Trophoblast cell (in vitro differentiated cells and primary cell): Measurements from ENCODE around the gene BTNL8.
"Not testable (repeated sequence)": the region's sequence is repeated elsewhere in the genome, so short reads cannot be mapped to it uniquely, and the experiment has no call there.

Experiments
- DNase-seq, 2 donors: peaks; one replicate each; pipeline ENCODE4 v3.0.0-alpha.2; 2016
- H2AFZ ChIP-seq: 2 replicates; pipeline ENCODE4 v1.6.1; 2013; ENCODE audit warnings: low read length, moderate library complexity, mild to moderate bottlenecking; ENCODE audit not compliant: insufficient read depth, poor library complexity
- H2AK5ac ChIP-seq: 2 replicates; pipeline ENCODE4 v1.6.1; 2013; ENCODE audit warnings: mild to moderate bottlenecking, low read length
- H2BK120ac ChIP-seq: 2 replicates; pipeline ENCODE4 v1.6.1; 2013; ENCODE audit warnings: low read length, mild to moderate bottlenecking, moderate library complexity; ENCODE audit not compliant: insufficient read depth, poor library complexity
- H2BK12ac ChIP-seq: 2 replicates; pipeline ENCODE4 v1.6.1; 2013; ENCODE audit warnings: mild to moderate bottlenecking, low read length, moderate library complexity
- H2BK5ac ChIP-seq: 2 replicates; pipeline ENCODE4 v1.6.1; 2013; ENCODE audit warnings: low read length, low read depth, moderate library complexity, mild to moderate bottlenecking; ENCODE audit not compliant: poor library complexity
- H3K14ac ChIP-seq: 2 replicates; pipeline ENCODE4 v1.6.1; 2013; ENCODE audit warnings: mild to moderate bottlenecking, low read length
- H3K18ac ChIP-seq: 2 replicates; pipeline ENCODE4 v1.6.1; 2013; ENCODE audit warnings: mild to moderate bottlenecking, low read length
- H3K23ac ChIP-seq: 2 replicates; pipeline ENCODE4 v1.6.1; 2013; ENCODE audit warnings: low read length
- H3K27ac ChIP-seq: 2 replicates; pipeline ENCODE4 v1.5.1; 2013; ENCODE audit warnings: low read depth, mild to moderate bottlenecking, inconsistent platforms, low read length, moderate library complexity
- H3K27me3 ChIP-seq: 2 replicates; pipeline ENCODE4 v1.6.1; 2013; ENCODE audit warnings: inconsistent platforms, mild to moderate bottlenecking, low read length, moderate library complexity; ENCODE audit not compliant: insufficient read depth
- H3K36me3 ChIP-seq, 2 experiments: 1 replicate in 1 of 2; 2 replicates in 1 of 2; pipeline ENCODE4 v1.6.1; 2013; ENCODE audit warnings: low read length in 2 of 2, mild to moderate bottlenecking in 2 of 2, moderate library complexity in 1 of 2; ENCODE audit not compliant: insufficient read depth in 2 of 2, control insufficient read depth in 1 of 2
- H3K4ac ChIP-seq: 2 replicates; pipeline ENCODE4 v1.6.1; 2013; ENCODE audit warnings: low read depth, mild to moderate bottlenecking, low read length, moderate library complexity
- H3K4me1 ChIP-seq, 2 experiments: 1 replicate in 1 of 2; 2 replicates in 1 of 2; pipeline ENCODE4 v1.6.1; 2013; ENCODE audit warnings: low read length in 2 of 2, mild to moderate bottlenecking in 2 of 2, moderate library complexity in 1 of 2; ENCODE audit not compliant: insufficient read depth in 2 of 2, control insufficient read depth in 1 of 2
- H3K4me2 ChIP-seq: 2 replicates; pipeline ENCODE4 v1.6.1; 2013; ENCODE audit warnings: inconsistent platforms, mild to moderate bottlenecking, low read length, moderate library complexity
- H3K4me3 ChIP-seq: 2 replicates; pipeline ENCODE4 v1.5.1; 2013; ENCODE audit warnings: mild to moderate bottlenecking, low read depth, low read length, inconsistent platforms
- H3K79me1 ChIP-seq: one replicate; pipeline ENCODE4 v1.6.1; 2013; ENCODE audit warnings: low read length
- H3K79me2 ChIP-seq: 2 replicates; pipeline ENCODE4 v1.6.1; 2013; ENCODE audit warnings: low read length, mild to moderate bottlenecking; ENCODE audit not compliant: control insufficient read depth, insufficient read depth, poor library complexity
- H3K9ac ChIP-seq: 2 replicates; pipeline ENCODE4 v1.6.1; 2013; ENCODE audit warnings: mild to moderate bottlenecking, low read length
- H3K9me3 ChIP-seq: 2 replicates; pipeline ENCODE4 v1.6.1; 2013; ENCODE audit warnings: low read depth, mild to moderate bottlenecking, control low read depth, inconsistent platforms, low read length; ENCODE audit not compliant: insufficient read depth
- H4K12ac ChIP-seq: 2 replicates; pipeline ENCODE4 v1.6.1; 2013; ENCODE audit warnings: low read depth, mild to moderate bottlenecking, low read length, moderate library complexity
- H4K8ac ChIP-seq: 2 replicates; pipeline ENCODE4 v1.6.1; 2013; ENCODE audit warnings: low read depth, mild to moderate bottlenecking, low read length, moderate library complexity
- H4K91ac ChIP-seq: one replicate; pipeline ENCODE4 v1.6.1; 2013; ENCODE audit warnings: low read depth, mild to moderate bottlenecking, low read length, moderate library complexity
- WGBS: extraction: QIAGEN DNeasy Blood & Tissue Kit; methylation state at CpG from one replicate; pipeline ENCODE4 v1.1.7; 2013; ENCODE audit warnings: missing lambda C conversion rate; ENCODE audit not compliant: insufficient read length, insufficient coverage; ENCODE audit errors: extremely low coverage; 5-methylcytosine and 5-hydroxymethylcytosine counted together

BTNL8 gene

DNA sequence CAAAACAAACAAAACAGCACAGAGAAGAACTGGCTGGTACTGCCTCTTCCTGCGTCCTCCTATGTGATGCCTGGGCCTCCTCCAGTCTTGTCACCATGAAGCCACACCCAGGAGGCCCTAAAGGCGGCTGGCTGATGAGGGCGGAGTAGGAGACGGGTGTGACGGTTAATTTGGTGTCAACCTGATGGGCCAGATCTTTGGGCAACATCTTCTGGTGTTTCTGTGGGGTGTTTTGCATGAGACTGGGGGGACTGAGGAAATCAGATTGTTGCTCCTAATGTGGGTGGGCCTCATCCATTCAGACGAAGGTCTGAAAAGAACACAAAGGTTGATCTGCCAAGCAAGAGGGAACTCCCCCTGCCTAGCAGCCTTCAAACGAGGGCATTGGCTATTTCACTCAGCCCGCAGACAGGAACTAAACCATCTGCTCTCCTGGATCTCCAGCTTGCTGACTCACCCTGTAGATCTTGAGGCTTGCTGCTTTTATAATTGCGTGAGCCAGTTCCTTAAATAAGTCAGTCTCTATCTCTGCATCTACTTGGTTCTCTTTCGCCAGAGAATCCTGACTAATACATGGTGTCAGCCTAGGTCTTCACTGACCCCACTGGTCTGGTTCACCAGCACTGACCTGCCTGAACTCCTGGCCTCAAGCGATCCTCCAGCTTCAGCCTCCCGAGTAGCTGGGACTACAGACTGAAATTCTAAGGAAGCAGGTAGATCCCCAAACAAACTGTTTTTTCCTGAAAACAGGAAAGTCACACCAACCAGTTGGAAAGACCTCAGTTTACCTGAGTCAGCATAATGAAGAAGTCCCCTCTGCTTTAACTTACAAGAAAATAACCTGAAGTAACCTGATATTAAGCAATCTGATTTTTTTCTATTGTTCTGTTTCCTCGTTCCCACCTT is 25.1 kb upstream of the BTNL8 start:
- Histone ChIP-seq H3K4me3 (no peak overlapping the region), H2AK5ac (no peak overlapping the region), H2BK5ac (no peak overlapping the region), H3K9me3 (peaks cover 2% of the 10 kb centered on the region), H4K91ac (no peak overlapping the region), H3K36me3 (no peaks in the 10 kb centered on the region), H3K4me1 (peaks cover 0 to 2% of the 10 kb centered on the region in 2 experiments), H3K23ac (no peak overlapping the region), H3K4ac (no peak overlapping the region), H4K12ac (no peak overlapping the region), H3K9ac (no peak overlapping the region), H2BK120ac (no peak overlapping the region), H4K8ac (no peak overlapping the region), H3K4me2 (no peak overlapping the region), H3K27ac (no peak overlapping the region), H2AFZ (no peak overlapping the region), H3K79me1 (no peaks in the 10 kb centered on the region), H3K27me3 (no peaks in the 10 kb centered on the region), H3K79me2 (no peaks in the 10 kb centered on the region), H3K14ac (no peak overlapping the region), H2BK12ac (no peak overlapping the region), H3K18ac (no peak overlapping the region)
- peak; percentile 95 to 96 for DNase-seq
- WGBS, result no CpG with 5 or more reads among the region's 13 CpGs

DNA sequence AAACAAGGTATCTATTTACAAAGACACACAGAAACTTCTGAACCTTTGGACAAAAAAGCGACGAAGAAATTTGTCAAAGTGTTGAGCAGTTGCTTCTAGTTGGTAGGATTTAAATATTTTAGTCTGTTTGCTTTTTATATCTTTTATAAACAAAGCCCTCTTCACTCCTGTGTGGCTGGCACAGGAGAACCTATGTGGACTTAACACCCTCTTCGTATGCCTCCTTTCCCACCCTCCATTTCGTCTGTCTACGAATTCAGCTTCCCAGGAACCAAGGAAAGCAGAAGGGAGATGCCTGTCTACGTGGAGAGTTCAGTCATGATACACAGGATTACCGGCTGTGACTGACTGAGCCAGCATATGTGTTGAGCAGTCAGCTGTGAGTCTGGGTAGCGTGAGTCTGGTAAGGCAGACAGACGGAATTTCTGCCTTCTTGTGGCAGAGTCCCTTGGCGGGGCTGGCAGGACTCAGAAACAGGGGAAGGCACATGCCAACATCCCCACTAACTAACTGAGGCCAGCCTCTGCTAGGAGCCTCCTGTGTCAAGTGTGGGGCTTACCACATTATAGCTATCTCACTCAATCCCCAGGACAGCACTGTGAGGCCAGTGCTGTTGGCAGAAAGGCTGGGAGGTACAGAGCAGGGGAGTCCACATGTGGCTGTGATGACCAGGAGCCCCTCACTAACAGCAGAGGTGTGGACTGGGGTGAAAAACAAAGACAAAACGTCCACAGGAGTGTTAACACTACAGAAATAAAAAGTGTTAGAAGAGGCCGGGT is 24.0 kb upstream of the BTNL8 start:
- H3K9ac ChIP-seq, result no peak overlapping the region
- H3K9me3 ChIP-seq, result peaks cover 2% of the 10 kb centered on the region
- no peaks in the 10 kb centered on the region for H3K27me3 ChIP-seq
- H4K91ac ChIP-seq, result no peak overlapping the region
- no peak overlapping the region for H2BK12ac ChIP-seq
- no peaks in the 10 kb centered on the region for H3K36me3 ChIP-seq
- H4K12ac ChIP-seq, result no peak overlapping the region
- H2BK5ac ChIP-seq, result no peak overlapping the region
- no peak overlapping the region for H3K4me3 ChIP-seq
- no peak overlapping the region for H3K4me2 ChIP-seq
- H3K79me1 ChIP-seq, result no peaks in the 10 kb centered on the region
- H3K27ac ChIP-seq, result no peak overlapping the region
- H3K14ac ChIP-seq, result no peak overlapping the region
- H2BK120ac ChIP-seq, result no peak overlapping the region
- H2AK5ac ChIP-seq, result no peak overlapping the region
- H3K23ac ChIP-seq, result no peak overlapping the region
- H3K4me1 ChIP-seq, result peaks cover 0 to 2% of the 10 kb centered on the region in 2 experiments
- H2AFZ ChIP-seq, result no peak overlapping the region
- H3K4ac ChIP-seq, result no peak overlapping the region
- no peak overlapping the region for H4K8ac ChIP-seq
- no peaks in the 10 kb centered on the region for H3K79me2 ChIP-seq
- no peak overlapping the region for H3K18ac ChIP-seq
- no peak for DNase-seq
- WGBS, result no CpG with 5 or more reads among the region's 12 CpGs

DNA sequence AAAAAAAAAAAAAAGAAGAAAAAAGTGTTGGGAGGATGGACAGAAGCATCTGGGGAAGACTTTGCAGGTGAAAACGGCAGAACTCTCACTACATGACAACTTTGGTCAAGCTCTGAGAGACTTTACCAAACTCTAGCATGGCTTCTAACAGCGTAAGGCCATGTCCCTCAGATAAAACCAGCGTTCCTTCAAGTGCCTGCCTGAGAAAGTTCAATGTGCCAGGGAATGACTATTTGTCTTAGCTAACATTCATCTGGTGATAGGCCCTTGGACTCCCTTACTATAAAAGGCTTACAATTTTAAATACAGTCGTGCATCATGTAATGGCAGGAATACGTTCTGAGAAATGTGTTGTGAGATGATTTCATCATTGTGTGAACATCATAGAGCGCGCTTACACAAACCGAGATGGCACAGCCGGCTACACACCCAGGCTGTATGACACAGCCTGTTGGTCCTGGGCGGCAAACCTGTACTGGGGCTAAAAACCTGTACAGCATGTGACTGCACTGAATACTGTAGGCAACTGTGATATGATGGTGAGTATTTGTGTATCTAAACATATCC is 23.0 kb upstream of the BTNL8 start:
- no CpG with 5 or more reads among the region's 10 CpGs for WGBS
- H3K4me2 ChIP-seq, result no peak overlapping the region
- no peak overlapping the region for H3K18ac ChIP-seq
- no peak overlapping the region for H3K9ac ChIP-seq
- no peak overlapping the region for H4K12ac ChIP-seq
- no peak for DNase-seq
- H3K27me3 ChIP-seq, result no peaks in the 10 kb centered on the region
- H3K23ac ChIP-seq, result no peak overlapping the region
- H3K4me1 ChIP-seq, result peaks cover 0 to 2% of the 10 kb centered on the region in 2 experiments
- H4K8ac ChIP-seq, result no peak overlapping the region
- no peak overlapping the region for H2BK120ac ChIP-seq
- H3K27ac ChIP-seq, result no peak overlapping the region
- no peaks in the 10 kb centered on the region for H3K79me2 ChIP-seq
- no peak overlapping the region for H2BK12ac ChIP-seq
- H3K4me3 ChIP-seq, result no peak overlapping the region
- no peaks in the 10 kb centered on the region for H3K36me3 ChIP-seq
- no peak overlapping the region for H2AK5ac ChIP-seq
- H3K4ac ChIP-seq, result no peak overlapping the region
- no peak overlapping the region for H4K91ac ChIP-seq
- no peak overlapping the region for H2AFZ ChIP-seq
- H3K9me3 ChIP-seq, result peaks cover 2% of the 10 kb centered on the region
- H3K14ac ChIP-seq, result no peak overlapping the region
- no peak overlapping the region for H2BK5ac ChIP-seq
- H3K79me1 ChIP-seq, result no peaks in the 10 kb centered on the region

GRCh38 chr5:180885845-180886529 is 13.0 kb upstream of the BTNL8 start:
- not testable (repeated sequence) for H3K9ac ChIP-seq, H3K27me3 ChIP-seq, H3K14ac ChIP-seq, H3K36me3 ChIP-seq, H3K79me1 ChIP-seq, H3K4me1 ChIP-seq, H2BK12ac ChIP-seq, H3K4me3 ChIP-seq, H4K8ac ChIP-seq, H2BK5ac ChIP-seq, H4K91ac ChIP-seq, H4K12ac ChIP-seq, H3K18ac ChIP-seq, H3K9me3 ChIP-seq, H2AFZ ChIP-seq, H3K23ac ChIP-seq, H2BK120ac ChIP-seq, H3K27ac ChIP-seq, H3K79me2 ChIP-seq, DNase-seq, H3K4me2 ChIP-seq, H2AK5ac ChIP-seq, H3K4ac ChIP-seq
- no CpG with 5 or more reads among the region's 11 CpGs for WGBS
